ENCODE data around the gene ZNF212.

- TF ChIP-seq CTCF (IDR thresholded peaks at IDR 0.05) (no peak), POLR2AphosphoS5 (IDR thresholded peaks at IDR 0.05) (no peak), POLR2A (IDR thresholded peaks at IDR 0.05) (no peak)
Measured at GRCh38 chr7:149255174-149255573, 15.7 kb downstream of the ZNF212 start.

All from breast epithelium (tissue), 3 donors.